Ammon's horn (tissue), 1 donor: Measurements from ENCODE around the gene ARHGEF35.
"Not testable (repeated sequence)": the region's sequence is repeated elsewhere in the genome, so short reads cannot be mapped to it uniquely, and the experiment has no call there.

Experiments used
- DNase-seq: peaks from one replicate; pipeline ENCODE4 v3.0.0-alpha.2; 2016; ENCODE audit warnings: low spot score

ARHGEF35 gene

GRCh38 chr7:144195212-144195872 lies at the start of gene ARHGEF35:
TSS of gene ARHGEF35 (minus strand) at chr7:144195833. CDS start at chr7:144188383, 7,450 bp downstream.
- DNase-seq, result not testable (repeated sequence)

GRCh38 chr7:144245372-144245771 lies 49.7 kb upstream of the ARHGEF35 start:
- DNase-seq, result not testable (repeated sequence)

GRCh38 chr7:144239365-144239764 lies 43.7 kb upstream of the ARHGEF35 start, which contains the start of gene OR2A42:
TSS of gene OR2A42 (minus strand) at chr7:144239605. CDS start at chr7:144232843, 6,762 bp downstream.
- DNase-seq, result not testable (repeated sequence)

- DNase-seq, result not testable (repeated sequence)
Observed at GRCh38 chr7:144238530-144239082, 43.0 kb upstream of the ARHGEF35 start.

GRCh38 chr7:144233039-144233438 lies 37.4 kb upstream of the ARHGEF35 start:
- not testable (repeated sequence) for DNase-seq

- DNase-seq, result not testable (repeated sequence)
Observed at GRCh38 chr7:144231027-144231426, 35.4 kb upstream of the ARHGEF35 start.

- DNase-seq, result not testable (repeated sequence)
Observed at GRCh38 chr7:144228810-144229209, 33.2 kb upstream of the ARHGEF35 start.

- DNase-seq, result not testable (repeated sequence)
Observed at GRCh38 chr7:144226866-144227265, 31.2 kb upstream of the ARHGEF35 start.

GRCh38 chr7:144223675-144224074 lies 28.0 kb upstream of the ARHGEF35 start:
- DNase-seq, result not testable (repeated sequence)

GRCh38 chr7:144220531-144220930 lies 24.9 kb upstream of the ARHGEF35 start:
- not testable (repeated sequence) for DNase-seq

GRCh38 chr7:144219149-144219548 lies 23.5 kb upstream of the ARHGEF35 start:
- DNase-seq, result not testable (repeated sequence)

- DNase-seq, result not testable (repeated sequence)
Observed at GRCh38 chr7:144218581-144218980, 22.9 kb upstream of the ARHGEF35 start.

GRCh38 chr7:144217200-144217599 lies 21.6 kb upstream of the ARHGEF35 start:
- not testable (repeated sequence) for DNase-seq

GRCh38 chr7:144205306-144205705 lies 9.7 kb upstream of the ARHGEF35 start:
- DNase-seq, result not testable (repeated sequence)

- not testable (repeated sequence) for DNase-seq
Observed at GRCh38 chr7:144203086-144203485, 7.5 kb upstream of the ARHGEF35 start.

- not testable (repeated sequence) for DNase-seq
Observed at GRCh38 chr7:144201978-144202377, 6.3 kb upstream of the ARHGEF35 start.

GRCh38 chr7:144198934-144199333 lies 3.3 kb upstream of the ARHGEF35 start:
- DNase-seq, result not testable (repeated sequence)

GRCh38 chr7:144194453-144194852 lies 1.2 kb downstream of the ARHGEF35 start:
- DNase-seq, result not testable (repeated sequence)

GRCh38 chr7:144193782-144194181 lies 1.9 kb downstream of the ARHGEF35 start:
- not testable (repeated sequence) for DNase-seq

- DNase-seq, result not testable (repeated sequence)
Observed at GRCh38 chr7:144188578-144189171, 7.0 kb downstream of the ARHGEF35 start.

GRCh38 chr7:144187848-144188247 lies 7.8 kb downstream of the ARHGEF35 start:
- DNase-seq, result not testable (repeated sequence)

GRCh38 chr7:144183166-144183565 lies 12.5 kb downstream of the ARHGEF35 start, which contains the start of gene CTAGE4:
TSS of gene CTAGE4 (plus strand) at chr7:144183466. CDS start at chr7:144183504, 38 bp downstream.
- DNase-seq, result not testable (repeated sequence)

GRCh38 chr7:144179165-144179479 lies 16.5 kb downstream of the ARHGEF35 start:
- DNase-seq, result not testable (repeated sequence)
